Fibroblast of gingiva (primary cell): ENCODE measurements around the gene CNBD2.
"Not testable (repeated sequence)": the region's sequence is repeated elsewhere in the genome, so short reads cannot be mapped to it uniquely, and the experiment has no call there.

Experiments
- DNase-seq: peaks from one replicate; pipeline ENCODE4 v3.0.0-alpha.2; 2011; ENCODE audit warnings: low read depth

The CNBD2 gene

GRCh38 chr20:36026131-36026530 is 57.7 kb downstream of the CNBD2 start:
- DNase-seq = not testable (repeated sequence)

- no peak for DNase-seq
These were observed 59.9 kb downstream of the CNBD2 start for GRCh38 chr20:36028106-36028808.

- peak; percentile 39 for DNase-seq
These were observed 61.8 kb downstream of the CNBD2 start for GRCh38 chr20:36030149-36030548.

- no peak for DNase-seq
These were observed 63.4 kb downstream of the CNBD2 start for GRCh38 chr20:36031806-36032205.

GRCh38 chr20:36034875-36035274 is 66.5 kb downstream of the CNBD2 start:
- DNase-seq = no peak

GRCh38 chr20:36035745-36036144 is 67.4 kb downstream of the CNBD2 start:
- DNase-seq = no peak

GRCh38 chr20:36036688-36037087 is 68.3 kb downstream of the CNBD2 start:
- DNase-seq = no peak

- no peak for DNase-seq
These were observed 72.2 kb downstream of the CNBD2 start for GRCh38 chr20:36040571-36040970.

GRCh38 chr20:36043441-36043840 is 75.1 kb downstream of the CNBD2 start:
- no peak for DNase-seq

- no peak for DNase-seq
These were observed 75.6 kb downstream of the CNBD2 start for GRCh38 chr20:36043892-36044515.

GRCh38 chr20:36045373-36045714 is 77.0 kb downstream of the CNBD2 start:
- no peak for DNase-seq

- not testable (repeated sequence) for DNase-seq
These were observed 77.8 kb downstream of the CNBD2 start for GRCh38 chr20:36046073-36046798.

- DNase-seq = not testable (repeated sequence)
These were observed 81.0 kb downstream of the CNBD2 start for GRCh38 chr20:36049408-36049807.

GRCh38 chr20:36050436-36051317 is 82.3 kb downstream of the CNBD2 start:
- peak; percentile 86 for DNase-seq

GRCh38 chr20:36051318-36052116 is 83.1 kb downstream of the CNBD2 start:
- DNase-seq = no peak

GRCh38 chr20:36052117-36052513 is 83.7 kb downstream of the CNBD2 start:
- no peak for DNase-seq

GRCh38 chr20:36053863-36054518 is 85.6 kb downstream of the CNBD2 start:
- DNase-seq = not testable (repeated sequence)

- no peak for DNase-seq
These were observed 86.8 kb downstream of the CNBD2 start for GRCh38 chr20:36055145-36055544.

GRCh38 chr20:36060676-36061075 is 92.3 kb downstream of the CNBD2 start:
- DNase-seq = no peak

- DNase-seq = peak; percentile 33
These were observed 93.4 kb downstream of the CNBD2 start for GRCh38 chr20:36061754-36062153.

- no peak for DNase-seq
These were observed 94.4 kb downstream of the CNBD2 start for GRCh38 chr20:36062799-36063198.
